ENCODE measurements around the gene CDK5RAP3.

- TF ChIP-seq EZH2phosphoT487 (IDR thresholded peaks at IDR 0.05; ENCODE audit: low read depth, severe bottlenecking, unreplicated experiment), result no peak
- no peak for TF ChIP-seq CTCF (IDR thresholded peaks at IDR 0.05; ENCODE audit: poor library complexity)
Observed at GRCh38 chr17:47983492-47984223, 12.7 kb downstream of the CDK5RAP3 start.

Measured in hepatocyte (in vitro differentiated cells).